ENCODE data around the gene COMMD4.

COMMD4 gene

DNA sequence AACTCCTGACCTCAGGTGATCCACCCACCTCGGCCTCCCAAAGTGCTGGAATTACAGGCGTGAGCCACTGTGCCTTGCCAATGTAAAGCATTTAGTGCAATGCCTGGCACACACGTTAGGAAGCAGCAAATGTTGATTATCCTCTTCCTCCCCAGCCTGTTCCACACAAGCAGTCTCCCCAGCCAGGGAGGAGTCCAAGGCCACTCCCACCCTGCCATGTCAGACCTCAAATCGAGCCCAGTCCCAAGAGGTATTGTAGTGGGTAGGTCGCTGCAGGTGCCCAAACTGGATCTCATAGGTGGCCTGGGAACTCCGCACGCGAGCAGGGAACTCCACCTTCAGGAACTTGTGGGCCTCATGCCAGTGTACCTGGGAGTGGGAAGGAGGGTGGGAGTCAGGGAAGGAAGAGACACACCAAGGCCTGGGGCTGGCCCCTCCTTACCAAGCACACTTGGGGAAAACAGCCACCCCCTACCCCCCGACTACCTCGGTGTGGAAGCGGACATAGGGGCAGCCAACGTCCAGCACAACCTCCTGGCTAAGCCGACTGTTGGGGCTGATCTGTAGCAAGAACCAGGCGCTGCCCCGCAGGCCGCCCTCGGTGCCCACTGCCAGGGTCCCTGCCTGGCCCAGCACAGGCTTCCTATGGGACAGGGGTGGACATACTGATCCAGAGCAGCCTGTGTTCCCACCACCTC, 22.3 kb downstream of the COMMD4 start:
- DNase-seq: no peak

DNA sequence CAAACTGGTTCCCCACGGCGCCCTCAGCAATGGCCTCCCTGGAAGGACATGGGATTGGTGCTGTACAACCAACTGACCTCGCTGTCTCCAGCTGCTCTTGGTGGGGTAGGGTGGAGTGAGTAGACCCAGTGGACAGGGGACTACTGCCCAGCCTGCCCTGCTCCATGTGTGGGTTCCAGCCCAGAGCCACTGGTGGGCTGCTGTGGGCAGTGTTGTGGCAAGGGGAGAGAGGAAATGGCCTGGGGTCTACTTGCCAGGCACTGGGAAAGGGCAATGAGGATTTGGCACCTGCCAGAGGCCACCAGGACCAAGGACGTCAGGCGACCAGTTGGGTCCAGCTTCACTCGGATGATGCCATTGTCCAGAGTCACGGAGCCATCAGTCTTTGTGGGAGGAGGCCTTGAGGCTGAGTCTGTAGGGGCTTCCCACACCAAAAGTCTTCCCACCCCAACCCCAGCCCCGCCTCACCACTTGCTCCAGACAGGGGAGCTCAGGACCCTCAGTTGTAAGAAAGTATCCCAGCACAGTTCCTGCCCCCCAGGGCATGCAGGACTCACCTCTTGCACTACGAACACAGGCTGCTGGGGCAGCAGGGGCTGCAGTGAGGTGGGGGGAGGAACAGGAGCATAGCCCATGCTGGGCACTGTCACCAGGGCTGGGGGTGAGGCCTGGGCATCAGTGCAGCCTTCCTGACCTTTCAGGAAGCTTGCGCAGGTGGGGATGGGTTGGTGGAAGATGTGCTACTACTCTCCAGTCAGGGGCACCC, 23.1 kb downstream of the COMMD4 start:
- no peak for DNase-seq

- no peak for DNase-seq
These were observed 23.8 kb downstream of the COMMD4 start for GRCh38 chr15:75359537-75360250.

GRCh38 chr15:75360391-75360790, 24.5 kb downstream of the COMMD4 start:
- DNase-seq: no peak

DNA sequence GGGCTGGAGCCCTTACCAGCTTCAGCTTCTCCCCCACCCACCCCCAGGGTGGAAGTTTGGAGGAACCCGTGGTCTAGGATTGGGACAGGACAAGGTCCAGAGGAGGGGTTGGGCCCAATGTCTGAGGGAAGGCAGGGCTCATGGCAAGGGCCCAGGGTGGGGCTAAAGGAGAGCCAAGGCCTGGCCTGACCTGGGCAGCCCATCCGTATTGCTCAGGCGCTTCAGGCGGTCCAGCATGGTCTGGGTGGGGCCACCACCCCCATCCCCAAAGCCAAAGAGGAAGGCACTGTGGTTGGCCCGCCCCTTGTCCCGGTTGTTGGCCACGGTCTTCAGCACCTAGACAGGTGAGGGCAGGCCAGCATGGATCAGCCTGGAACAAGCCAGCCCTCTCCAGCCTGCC, 25.0 kb downstream of the COMMD4 start:
- no peak for DNase-seq

DNA sequence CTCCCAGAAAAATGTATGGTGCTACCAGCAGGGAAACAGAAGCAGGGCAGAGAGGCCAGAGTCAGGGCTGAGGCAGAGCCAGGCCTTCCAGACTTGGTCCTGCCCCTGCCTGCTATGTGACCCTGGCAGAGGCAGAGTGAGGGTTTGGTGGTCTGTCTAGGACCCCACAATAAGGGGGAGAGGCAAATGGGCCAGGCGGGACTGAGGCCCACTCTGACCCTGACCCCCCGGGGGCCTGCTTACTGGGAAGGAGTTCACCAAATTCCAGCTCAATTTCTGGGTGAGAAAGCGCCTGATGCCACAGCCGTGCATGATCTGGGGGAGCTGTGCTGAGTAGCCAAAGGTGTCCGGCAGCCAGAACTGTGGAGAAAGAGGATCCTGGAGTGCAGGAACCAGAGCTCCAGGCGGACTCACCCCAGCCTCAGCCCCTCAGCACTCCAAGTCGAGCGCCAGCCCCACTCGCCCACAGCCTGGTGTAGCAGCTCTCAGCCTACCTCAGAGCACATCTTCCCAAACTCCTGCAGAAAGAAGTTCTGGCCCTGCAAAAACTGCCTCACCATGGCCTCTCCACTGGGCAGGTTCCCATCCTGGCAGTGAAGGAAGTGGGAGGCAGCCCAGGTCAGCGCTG, 25.6 kb downstream of the COMMD4 start:
- DNase-seq: no peak

- no peak for DNase-seq
These were observed 26.3 kb downstream of the COMMD4 start for GRCh38 chr15:75361989-75362641.

DNA sequence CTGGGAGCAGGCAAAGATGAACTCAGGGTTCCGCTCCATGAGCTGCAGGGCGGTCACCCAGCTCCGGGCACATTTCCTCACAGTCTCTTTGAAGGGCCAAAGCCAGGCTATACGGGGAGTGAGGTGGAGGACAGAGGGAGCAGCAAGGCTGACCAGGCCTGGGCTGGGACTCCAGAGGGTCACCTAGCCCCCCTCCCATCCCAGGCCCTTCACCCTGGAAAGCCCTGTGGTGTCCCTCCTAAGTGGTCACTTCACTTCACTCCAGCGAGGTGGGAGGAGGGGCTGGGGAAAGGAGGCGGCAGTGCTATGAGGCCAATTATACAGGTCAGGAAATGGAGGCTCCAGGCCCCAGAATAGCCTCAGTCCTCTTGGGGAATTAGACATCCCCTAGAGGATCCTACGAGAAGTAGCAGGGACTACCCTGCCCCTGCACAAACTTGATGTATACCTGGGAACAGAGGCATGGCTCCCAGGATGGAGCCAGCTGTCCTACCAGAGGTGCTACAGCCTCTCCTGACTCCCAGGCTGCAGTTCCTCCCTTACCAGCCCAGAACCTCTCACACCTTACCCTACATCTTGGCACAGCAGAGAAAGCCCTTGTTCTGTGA, 26.9 kb downstream of the COMMD4 start:
- DNase-seq: no peak

DNA sequence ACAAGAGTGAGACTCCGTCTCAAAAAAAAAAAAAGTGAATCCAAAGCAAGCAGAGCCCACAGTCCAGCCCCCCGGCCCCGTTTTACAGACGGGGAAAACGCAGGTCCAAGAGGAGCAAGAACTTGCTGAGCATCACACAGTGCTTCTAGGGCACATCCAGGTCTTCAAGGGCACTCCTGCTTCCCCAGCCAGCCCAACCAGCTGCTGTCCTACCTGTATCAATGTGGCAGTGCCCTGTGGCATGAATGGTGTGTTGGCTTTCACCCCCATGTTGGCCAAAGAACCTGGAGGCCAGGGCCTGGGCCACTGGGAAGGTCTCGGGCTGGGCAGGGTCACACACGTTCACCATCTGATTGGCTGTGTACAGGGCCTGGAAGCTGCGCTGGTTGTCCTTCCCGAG, 27.9 kb downstream of the COMMD4 start:
- no peak for DNase-seq

GRCh38 chr15:75364881-75365280, 29.0 kb downstream of the COMMD4 start:
- DNase-seq: no peak

- no peak for DNase-seq
These were observed 30.3 kb downstream of the COMMD4 start for GRCh38 chr15:75366163-75366562.

DNA sequence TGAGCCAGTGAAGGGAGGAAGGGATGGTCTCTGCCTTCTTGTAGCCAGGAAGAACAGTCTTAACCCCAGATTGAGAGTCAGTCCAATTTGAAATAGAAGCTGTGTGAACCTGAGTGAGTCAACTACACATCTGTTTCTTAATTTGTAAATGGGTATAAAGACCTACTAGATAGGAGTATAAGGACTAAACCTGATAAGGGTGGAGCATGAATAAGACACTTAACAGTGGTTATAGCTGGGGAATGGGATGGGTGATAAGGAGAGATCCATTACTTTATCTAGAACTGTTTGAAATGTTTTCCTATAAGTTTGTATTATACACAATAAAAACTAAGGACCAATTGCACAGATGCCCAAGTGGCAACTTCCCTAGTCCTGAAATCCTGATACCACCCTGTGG, 31.1 kb downstream of the COMMD4 start:
- no peak for DNase-seq

GRCh38 chr15:75367406-75367912, 31.6 kb downstream of the COMMD4 start:
- DNase-seq: no peak

DNA sequence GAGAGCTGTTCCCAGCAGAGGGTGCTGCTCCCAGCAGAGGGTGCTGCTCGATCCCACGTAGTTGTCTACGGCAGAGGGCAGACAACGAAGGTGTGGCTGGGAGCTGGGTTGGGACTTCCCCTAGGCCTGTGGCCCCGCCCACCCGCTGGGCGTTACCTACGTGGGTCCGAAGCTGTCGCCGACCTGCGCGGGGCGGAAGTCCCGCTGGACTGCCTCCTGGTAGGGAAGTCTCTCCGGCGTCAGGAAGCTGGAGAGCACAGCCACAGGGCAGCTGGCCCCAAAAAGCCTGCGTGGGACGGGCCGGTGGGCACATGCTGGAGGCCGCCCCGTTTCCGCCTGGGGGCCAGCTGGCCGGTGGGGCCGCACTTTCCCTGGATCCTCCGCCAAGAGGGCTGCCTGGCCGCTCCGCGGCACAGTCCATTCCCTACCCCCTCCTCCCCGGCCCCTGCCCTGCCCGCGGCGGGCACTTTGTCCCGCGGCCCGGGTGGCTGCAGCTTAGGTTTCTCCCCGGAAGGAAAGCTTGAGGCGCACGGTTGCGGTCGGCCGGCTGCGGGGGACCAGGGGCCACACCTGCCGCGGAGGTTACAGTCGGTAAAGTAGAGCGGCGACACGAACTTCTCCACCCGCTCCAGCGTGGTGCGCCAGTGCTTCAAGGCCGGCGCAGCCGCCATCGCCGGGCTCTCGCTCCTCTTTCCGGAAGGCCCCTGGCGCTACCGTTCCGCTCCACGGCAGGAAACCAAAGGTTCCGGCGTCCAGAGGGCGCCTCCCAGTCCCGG, 32.2 kb downstream of the COMMD4 start, which contains the start of gene MAN2C1:
Gene MAN2C1 (minus strand): TSS at position 695 of the 776 bp plus-strand sequence. CDS start 24 bp downstream, at position 671.
- peak; percentile 95 for DNase-seq

- DNase-seq: no peak
These were observed 32.9 kb downstream of the COMMD4 start for GRCh38 chr15:75368689-75369239.

DNA sequence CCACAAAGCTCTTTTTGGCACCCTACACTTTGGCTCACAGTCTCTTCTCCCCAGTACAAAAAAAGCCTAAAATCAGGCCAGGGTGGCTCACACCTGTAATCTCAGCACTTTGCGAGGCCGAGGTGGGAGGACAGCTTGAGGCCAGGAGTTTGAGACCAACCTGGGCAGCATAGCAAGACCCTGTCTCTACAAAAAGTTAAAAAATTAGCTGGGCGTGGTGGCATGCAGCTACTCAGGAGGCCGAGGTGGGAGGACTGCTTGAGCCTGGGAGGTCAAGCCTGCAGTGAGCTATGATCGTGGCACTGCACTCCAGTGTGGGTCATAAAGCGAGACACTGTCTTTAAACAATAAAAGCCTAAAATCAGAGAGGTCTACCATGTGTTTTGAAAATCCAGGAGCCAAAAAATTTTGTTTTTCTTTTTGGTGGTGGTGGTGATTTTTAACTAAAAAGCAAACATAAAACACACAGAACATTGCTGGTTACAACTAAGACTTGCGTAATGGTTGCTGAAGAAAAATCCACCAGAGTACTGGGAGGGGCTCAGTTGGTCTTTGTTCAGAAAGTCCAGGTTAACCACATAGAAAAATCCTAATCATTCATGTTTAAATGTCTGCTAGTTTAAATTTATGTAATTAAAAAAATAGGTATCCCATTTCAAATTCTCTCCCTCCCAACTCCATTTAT, 34.2 kb downstream of the COMMD4 start:
- DNase-seq: no peak

DNA sequence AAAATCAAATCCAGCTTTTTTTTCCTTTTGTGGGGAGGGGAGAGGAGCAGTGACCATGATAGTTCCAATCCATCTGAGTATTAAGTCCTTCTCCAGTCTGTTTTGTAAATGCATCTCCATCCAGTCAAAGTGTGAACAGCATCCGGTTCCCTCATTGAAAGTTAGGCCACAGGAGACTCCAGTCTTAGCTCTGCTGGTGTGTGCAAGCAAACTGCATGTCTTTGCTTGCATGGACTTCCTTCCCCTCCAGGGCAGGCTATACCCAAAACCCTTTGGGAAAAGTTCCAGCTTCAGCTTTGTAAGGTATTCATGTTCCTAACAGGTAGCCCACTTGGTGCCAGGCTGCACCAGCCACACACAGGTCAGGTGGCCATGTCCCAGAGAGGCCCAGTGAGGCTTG, 35.6 kb downstream of the COMMD4 start:
- DNase-seq: no peak

- DNase-seq: no peak
These were observed 36.2 kb downstream of the COMMD4 start for GRCh38 chr15:75371901-75372688.

GRCh38 chr15:75380773-75381172, 44.9 kb downstream of the COMMD4 start:
- DNase-seq: no peak

Data from right hindlimb (tissue), 1 donor.